ENCODE data around the gene VPS37B.

- TF ChIP-seq CTCF (IDR thresholded peaks at IDR 0.05) (no peak), POLR2A (IDR thresholded peaks at IDR 0.05) (no peak)
These were observed 7.7 kb upstream of the VPS37B start for GRCh38 chr12:122903693-122904034.
